HG03097 (cell line): ENCODE results near the gene FAM136A.
"Not testable (repeated sequence)": the region's sequence is repeated elsewhere in the genome, so short reads cannot be mapped to it uniquely, and the experiment has no call there.

Experiments used
- ATAC-seq: cut with Tn5 transposase; IDR thresholded peaks from one replicate; pipeline ENCODE4 v1.9.1; 2021; ENCODE audit not compliant: unreplicated experiment, low FRiP score

The FAM136A gene

GRCh38 chr2:70300771-70301343 lies 1.0 kb downstream of the FAM136A start:
- no peak for ATAC-seq

GRCh38 chr2:70297828-70298227 lies 4.0 kb downstream of the FAM136A start:
- ATAC-seq = not testable (repeated sequence)

DNA sequence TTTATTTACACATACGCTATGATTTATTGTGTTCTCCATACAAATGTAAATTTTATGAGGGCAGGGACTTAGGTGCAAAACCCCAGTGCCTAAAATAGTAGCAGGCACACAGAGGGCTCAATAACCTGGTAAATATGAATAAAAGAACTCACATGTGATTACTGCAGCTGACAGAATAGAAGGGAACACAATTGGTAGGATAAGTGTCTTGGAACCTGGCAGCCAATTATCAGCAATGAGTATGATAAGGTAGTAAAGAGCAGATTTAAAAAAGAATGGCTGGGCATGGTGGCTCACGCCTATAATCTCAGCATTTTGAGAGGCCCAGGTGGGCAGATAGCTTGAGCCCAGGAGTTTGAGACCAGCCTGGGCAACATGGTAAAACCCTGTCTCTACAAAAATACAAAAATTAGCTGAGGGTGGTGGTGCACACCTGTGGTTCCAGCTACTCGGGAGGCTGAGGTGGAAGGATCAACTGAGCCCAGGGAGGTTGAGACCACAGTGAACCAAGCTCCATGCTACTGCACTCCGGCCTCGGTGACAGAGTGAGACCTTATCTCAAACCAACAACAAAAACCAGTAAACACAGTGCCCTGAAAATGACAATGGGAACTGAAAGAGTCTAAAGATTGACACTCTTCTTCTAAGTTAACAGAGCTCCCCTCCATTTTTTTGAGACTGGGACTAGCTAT lies 18.2 kb downstream of the FAM136A start:
- ATAC-seq = no peak

GRCh38 chr2:70282439-70282838 lies 19.4 kb downstream of the FAM136A start:
- no peak for ATAC-seq

- ATAC-seq = no peak
These were observed 21.5 kb downstream of the FAM136A start for GRCh38 chr2:70280242-70280798.

DNA sequence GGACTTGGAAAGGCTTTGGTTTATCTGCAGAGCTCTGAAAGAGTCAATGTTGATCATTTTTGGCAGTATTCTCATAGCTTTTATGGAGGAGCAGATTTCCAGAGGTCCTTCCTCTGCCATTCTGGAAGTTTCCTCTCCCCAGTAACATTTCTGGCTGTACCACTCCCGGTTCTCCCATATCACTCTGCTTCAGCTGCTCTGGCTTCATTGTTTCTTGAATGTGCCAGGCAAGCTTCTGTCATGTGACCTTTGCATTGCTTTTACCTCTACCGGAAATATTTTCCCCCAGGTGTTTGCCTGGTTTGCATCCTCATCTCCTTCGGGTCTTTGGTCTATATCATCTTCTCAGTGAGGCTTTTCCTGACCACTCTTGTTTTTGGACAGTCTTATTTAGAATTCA lies 31.5 kb downstream of the FAM136A start:
- no peak for ATAC-seq

GRCh38 chr2:70269422-70270302 lies 32.2 kb downstream of the FAM136A start:
- ATAC-seq = not testable (repeated sequence)

GRCh38 chr2:70266925-70267324 lies 34.9 kb downstream of the FAM136A start:
- not testable (repeated sequence) for ATAC-seq

DNA sequence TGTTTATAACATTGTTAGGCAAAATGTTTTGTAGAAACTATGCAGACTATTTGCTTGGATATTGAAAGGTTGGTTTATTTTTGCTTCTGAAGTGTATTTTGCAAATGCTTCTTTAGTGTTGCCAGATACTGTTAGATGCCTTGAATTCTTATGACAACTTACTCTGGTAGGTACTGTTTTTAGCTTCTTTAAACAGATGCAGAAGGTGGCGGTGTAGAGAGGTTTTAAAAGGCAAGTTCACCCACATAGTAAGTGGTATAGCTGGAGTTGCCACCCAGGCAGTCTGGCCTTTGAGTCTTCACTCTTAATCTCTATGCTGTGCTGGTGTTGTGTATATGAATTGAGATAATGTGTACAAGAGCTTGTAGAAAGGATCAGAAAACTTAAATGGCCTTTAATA lies 40.4 kb downstream of the FAM136A start:
- ATAC-seq = no peak

DNA sequence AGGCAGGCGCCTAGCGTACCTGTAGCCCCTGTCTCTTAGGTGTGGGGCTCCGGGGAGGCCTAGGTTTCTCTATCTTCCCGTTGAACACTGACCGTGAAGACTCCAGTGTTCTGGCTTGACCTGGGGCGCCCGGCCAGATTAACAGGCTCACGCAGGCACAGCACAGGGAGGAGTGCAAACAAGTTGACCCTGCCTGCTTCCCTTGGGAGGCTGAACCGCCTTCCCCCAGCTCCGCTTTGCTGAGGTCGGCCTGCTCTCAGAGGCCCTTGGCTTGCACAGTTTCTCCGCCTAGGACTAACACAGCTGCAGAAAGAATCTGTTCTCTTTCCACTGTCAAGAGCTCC lies 43.4 kb downstream of the FAM136A start:
- ATAC-seq = peak; percentile 10

GRCh38 chr2:70255637-70256314 lies 46.1 kb downstream of the FAM136A start:
- no peak for ATAC-seq

- no peak for ATAC-seq
These were observed 51.4 kb downstream of the FAM136A start for GRCh38 chr2:70250434-70250833.

GRCh38 chr2:70248181-70248847 lies 53.6 kb downstream of the FAM136A start, which contains the start of gene TIA1:
TIA1 (minus strand) TSS chr2:70248628; CDS start chr2:70248430, 198 bp downstream.
- ATAC-seq = peak; percentile 94

DNA sequence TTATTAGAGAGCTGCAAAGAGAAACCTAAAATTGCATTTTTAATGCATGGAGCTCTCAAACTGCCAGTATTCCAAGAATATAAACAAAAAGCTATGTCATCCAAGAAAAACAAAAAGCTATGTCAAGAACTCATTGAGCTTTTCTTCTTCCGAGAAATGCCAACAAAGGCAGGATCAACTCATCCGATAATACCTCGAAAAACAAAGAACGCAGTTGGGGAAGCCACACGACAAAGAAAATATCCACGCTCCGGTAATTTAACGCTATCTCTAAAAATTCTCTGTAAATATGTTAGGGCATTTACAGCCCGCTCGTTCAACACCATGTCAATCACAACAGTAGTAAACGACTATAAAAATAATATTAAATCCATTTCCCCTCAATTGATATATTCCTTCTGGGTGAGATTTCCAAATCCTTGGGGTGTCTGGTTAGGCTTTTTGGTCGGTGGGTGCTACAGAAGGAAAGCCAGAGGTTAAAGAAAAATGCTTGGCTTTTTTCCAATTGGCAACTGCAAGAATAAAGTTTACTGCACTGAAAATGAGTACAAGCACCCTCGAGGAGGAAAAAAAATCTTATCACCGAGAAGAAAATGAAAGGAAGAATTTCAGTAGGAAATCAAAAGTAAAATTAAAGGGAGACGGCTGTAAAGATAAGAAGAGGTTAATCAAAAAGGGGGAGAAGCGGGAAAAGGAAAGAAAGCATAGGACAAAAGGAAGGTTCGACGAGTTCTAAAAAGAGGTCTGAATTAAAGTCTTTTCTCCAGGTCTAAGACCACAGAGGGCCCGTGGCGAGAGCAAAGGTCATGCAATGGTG lies 54.3 kb downstream of the FAM136A start:
- ATAC-seq = no peak
